ENCODE data around the gene PRSS53. TPM values are rescaled to one million over a fixed set of nuclear protein-coding genes. Genes with fewer than 3 reads are reported as not detected.

PRSS53 gene
- total RNA-seq, 2 experiments from 2014 or later: 3.4 to 5.3 TPM

DNA sequence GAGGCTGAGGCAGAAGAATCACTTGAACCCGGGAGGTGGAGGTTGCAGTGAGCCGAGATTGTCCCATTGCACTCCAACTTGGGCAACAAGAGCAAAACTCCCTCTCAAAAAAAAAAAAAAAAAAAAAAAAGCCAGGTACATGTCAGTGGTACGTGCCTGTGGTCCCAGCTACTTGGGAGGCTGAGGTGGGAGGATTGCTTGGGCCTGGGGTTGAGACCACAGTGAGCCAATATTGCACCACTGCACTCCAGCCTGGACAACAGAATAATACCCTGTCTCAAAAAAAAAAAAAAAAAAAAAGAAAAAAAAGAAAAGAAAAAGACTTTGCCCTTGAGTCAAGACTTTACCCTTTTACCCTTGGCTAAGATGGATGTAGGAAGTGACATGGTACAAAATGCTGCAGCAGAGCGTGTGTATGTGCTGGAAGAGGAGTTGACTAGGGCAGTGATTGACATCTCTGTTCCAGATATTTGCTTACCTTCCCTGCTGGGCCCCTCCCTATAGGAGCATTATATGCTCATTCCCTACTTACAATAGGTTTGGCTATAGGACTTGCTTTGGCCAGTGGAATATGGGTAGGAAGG lies 44.8 kb downstream of the PRSS53 start:
- Mint-ChIP-seq H3K4me3 (no peak overlapping the region), H3K27me3 (no peaks in the 10 kb centered on the region), H3K27ac (no peak overlapping the region), H3K9me3 (no peaks in the 10 kb centered on the region), H3K36me3 (peaks cover 6% of the 10 kb centered on the region), H3K4me1 (ENCODE audit: low read depth) (no peaks in the 10 kb centered on the region)
- no peak for DNase-seq
- ChIA-PET CTCF (no interaction called here), POLR2A (no interaction called here)
- intact Hi-C loops (cut with micrococcal nuclease): no loop called here

DNA sequence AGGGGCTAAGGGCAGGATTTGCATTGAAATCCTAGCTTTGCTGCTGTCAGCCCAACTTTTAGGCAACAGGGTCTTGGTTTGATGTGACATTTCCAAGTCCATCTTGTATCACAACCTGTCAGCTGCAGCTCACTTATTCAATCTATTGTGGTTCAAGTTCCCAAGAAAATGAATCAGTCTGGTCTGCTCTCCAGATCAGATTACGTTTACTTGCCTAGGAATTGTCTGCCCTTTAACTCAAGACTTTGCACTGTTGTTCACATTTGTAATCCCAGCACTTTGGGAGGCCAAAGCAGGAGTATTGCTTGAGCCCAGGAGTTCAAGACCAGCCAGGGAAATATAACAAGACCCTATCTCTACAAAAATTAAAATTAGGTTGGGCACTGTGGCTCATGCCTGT lies 45.4 kb downstream of the PRSS53 start:
- POLR2A ChIA-PET: no interaction called here
- peaks cover 6% of the 10 kb centered on the region for H3K36me3 Mint-ChIP-seq

DNA sequence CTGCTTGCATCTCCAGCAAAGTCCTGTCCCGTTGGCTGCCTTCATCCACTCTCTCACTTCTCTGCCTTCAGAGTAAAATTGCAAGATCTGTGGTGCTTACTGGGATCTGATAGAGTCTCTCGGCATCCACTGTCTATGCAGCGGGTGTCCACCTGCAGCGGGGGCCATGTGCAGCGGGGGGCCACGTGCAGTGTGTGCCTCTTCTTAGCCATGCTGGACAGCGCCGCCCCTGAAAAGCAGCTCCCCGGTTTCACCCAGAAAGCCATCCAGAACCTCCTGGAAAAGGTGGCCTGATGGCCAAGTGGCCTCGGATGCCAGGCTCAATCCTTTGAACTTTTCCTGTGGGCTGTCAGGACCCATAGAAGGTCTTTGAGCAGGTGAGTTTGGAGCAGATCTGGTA lies 45.9 kb downstream of the PRSS53 start:
- CTCF ChIA-PET: no interaction called here
- H3K27ac Mint-ChIP-seq: no peak overlapping the region
- H3K27me3 Mint-ChIP-seq: no peaks in the 10 kb centered on the region
- POLR2A ChIA-PET: no interaction called here
- DNase-seq: no peak
- H3K4me1 Mint-ChIP-seq (ENCODE audit: low read depth): no peaks in the 10 kb centered on the region
- peaks cover 6% of the 10 kb centered on the region for H3K36me3 Mint-ChIP-seq
- intact Hi-C loops (cut with micrococcal nuclease): no loop called here
- no peaks in the 10 kb centered on the region for H3K9me3 Mint-ChIP-seq
- H3K4me3 Mint-ChIP-seq: no peak overlapping the region

More for the DNA sequence above, 45.4 kb downstream of the PRSS53 start:
- Mint-ChIP-seq H3K27ac (no peak overlapping the region), H3K9me3 (no peaks in the 10 kb centered on the region), H3K4me3 (no peak overlapping the region), H3K27me3 (no peaks in the 10 kb centered on the region), H3K4me1 (ENCODE audit: low read depth) (no peaks in the 10 kb centered on the region)
- intact Hi-C loops (cut with micrococcal nuclease): no loop called here
- CTCF ChIA-PET: no interaction called here
- no peak for DNase-seq

DNA sequence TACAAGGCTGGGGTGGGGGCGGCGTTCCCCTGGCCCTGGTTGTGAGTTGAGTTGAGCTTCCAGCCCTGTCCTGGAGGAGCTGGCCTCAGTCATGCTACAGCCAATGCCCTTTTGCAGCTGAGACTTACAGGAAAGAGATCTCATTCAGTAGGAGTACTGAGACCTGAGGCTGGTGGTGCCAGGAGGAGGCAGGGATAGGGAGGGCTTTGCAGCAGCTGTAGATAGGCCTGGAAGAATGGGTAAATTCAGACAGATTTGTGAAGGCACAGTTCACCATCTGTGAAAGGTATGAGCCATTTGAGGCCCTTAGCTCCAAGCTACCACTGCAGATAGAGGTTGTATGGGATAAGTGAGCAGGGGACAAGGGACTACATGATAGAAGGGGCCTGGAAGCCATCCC lies 49.8 kb downstream of the PRSS53 start:
- POLR2A ChIA-PET: no interaction called here
- peaks cover 12% of the 10 kb centered on the region for H3K36me3 Mint-ChIP-seq
- no peak overlapping the region for H3K27ac Mint-ChIP-seq
- intact Hi-C loops (cut with micrococcal nuclease): no loop called here
- no peaks in the 10 kb centered on the region for H3K9me3 Mint-ChIP-seq
- no peak overlapping the region for H3K4me3 Mint-ChIP-seq
- peaks cover 7% of the 10 kb centered on the region for H3K4me1 Mint-ChIP-seq (ENCODE audit: low read depth)
- no peaks in the 10 kb centered on the region for H3K27me3 Mint-ChIP-seq
- no peak for DNase-seq
- CTCF ChIA-PET: no interaction called here

DNA sequence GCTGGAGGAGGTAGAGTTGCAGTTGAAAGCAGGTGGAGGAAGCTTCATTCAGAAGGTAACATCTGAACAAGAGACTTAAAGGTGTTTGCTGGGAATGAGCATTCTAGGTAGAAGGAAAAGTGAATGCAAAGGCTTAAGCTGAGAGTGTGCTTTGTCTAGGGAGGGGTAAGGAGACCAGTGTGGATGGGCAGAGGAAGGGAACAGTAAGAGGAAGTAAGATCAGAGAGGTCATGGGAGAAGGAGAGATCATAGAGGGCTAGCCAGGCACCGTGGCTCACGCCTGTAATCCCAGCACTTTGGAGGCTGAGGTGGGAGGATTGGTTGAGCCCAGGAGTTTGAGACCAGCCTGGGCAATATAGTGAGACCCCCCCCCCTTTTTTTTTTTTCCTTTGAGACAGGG lies 52.1 kb downstream of the PRSS53 start:
- H3K4me3 Mint-ChIP-seq: no peak overlapping the region
- ChIA-PET CTCF (interaction anchor here (1.1 kb wide), 1 partner anchor 106 kb away, joined by 3 read pairs; no protein-coding TSS in a partner anchor), POLR2A (no interaction called here)
- H3K36me3 Mint-ChIP-seq: peaks cover 13% of the 10 kb centered on the region
- H3K27ac Mint-ChIP-seq: no peak overlapping the region
- no peak for DNase-seq
- peaks cover 15% of the 10 kb centered on the region for H3K4me1 Mint-ChIP-seq (ENCODE audit: low read depth)
- intact Hi-C loops (cut with micrococcal nuclease): no loop called here
- no peaks in the 10 kb centered on the region for H3K9me3 Mint-ChIP-seq
- no peaks in the 10 kb centered on the region for H3K27me3 Mint-ChIP-seq

DNA sequence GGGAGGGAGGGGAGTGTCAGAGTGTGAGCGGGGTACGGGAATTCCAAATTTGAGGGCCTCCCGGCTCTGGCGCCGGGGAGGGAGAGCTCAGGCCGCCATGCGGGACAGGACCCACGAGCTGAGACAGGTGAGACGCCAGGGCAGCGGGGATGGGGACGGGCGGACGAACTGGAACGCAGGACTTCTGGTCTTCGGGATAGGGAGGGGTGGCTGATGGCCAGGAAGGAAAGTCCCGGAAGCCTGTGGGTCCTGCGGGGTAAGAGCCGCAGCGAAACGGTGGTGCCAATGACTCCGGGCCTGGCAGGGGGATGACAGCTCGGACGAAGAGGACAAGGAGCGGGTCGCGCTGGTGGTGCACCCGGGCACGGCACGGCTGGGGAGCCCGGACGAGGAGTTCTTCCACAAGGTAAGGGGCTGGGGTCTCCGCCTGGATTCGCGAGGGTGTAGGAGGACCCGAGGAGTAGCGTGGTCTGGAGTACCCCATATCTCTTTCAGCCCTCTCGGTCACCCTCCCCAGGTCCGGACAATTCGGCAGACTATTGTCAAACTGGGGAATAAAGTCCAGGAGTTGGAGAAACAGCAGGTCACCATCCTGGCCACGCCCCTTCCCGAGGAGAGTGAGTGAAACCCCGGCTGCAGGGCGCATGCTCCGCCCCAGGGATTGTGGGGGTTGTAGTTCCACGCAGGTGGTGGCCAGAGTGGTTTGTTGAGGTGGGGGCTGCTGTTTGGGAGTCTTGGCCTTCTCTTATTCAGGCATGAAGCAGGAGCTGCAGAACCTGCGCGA lies 54.8 kb downstream of the PRSS53 start:
- peaks cover 9% of the 10 kb centered on the region for H3K36me3 Mint-ChIP-seq
- peaks cover 16% of the 10 kb centered on the region for H3K4me1 Mint-ChIP-seq (ENCODE audit: low read depth)
- H3K27ac Mint-ChIP-seq: peak overlapping the region; percentile 93
- no peaks in the 10 kb centered on the region for H3K27me3 Mint-ChIP-seq
- peak overlapping the region; percentile 95 for H3K4me3 Mint-ChIP-seq
- peak; percentile 92 for DNase-seq
- ChIA-PET CTCF (interaction anchor here (1.0 to 1.6 kb wide), 3 partner anchors 34 to 93 kb away, joined by 3 to 7 read pairs (median 4); partner anchors contain the start of gene HSD3B7), POLR2A (interaction anchor here (0.5 to 1.0 kb wide), 2 partner anchors 11 to 40 kb away, joined by 4 to 5 read pairs; partner anchors contain the start of genes ZNF646 and ZNF668)
- no peaks in the 10 kb centered on the region for H3K9me3 Mint-ChIP-seq
- intact Hi-C loops (cut with micrococcal nuclease): loop anchor here (1.0 to 5.0 kb wide), 6 partner anchors 37 to 287 kb away; partner anchors contain the start of genes BCKDK, PHKG2, SETD1A and ZNF646

Other genes with a start within 250 kb of the PRSS53 start
- gene BCL7C, start 194.9 kb downstream of the PRSS53 start, total RNA-seq: 10 to 100 TPM; 25.6 to 25.7 TPM
- under 1 TPM; 0.22 to 0.43 TPM for gene CTF1, start 192.3 kb downstream of the PRSS53 start, total RNA-seq
- gene FBXL19, start 165.4 kb downstream of the PRSS53 start, total RNA-seq: 10 to 100 TPM; 21.0 to 22.2 TPM
- 1 to 10 TPM; 9.6 to 9.7 TPM for gene ORAI3, start 139.9 kb downstream of the PRSS53 start, total RNA-seq
- gene SETD1A, start 131.2 kb downstream of the PRSS53 start, total RNA-seq: 10 to 100 TPM; 16.4 to 17.4 TPM
- 1 to 10 TPM; 2.2 TPM for gene HSD3B7, start 103.7 kb downstream of the PRSS53 start, total RNA-seq
- 1 to 10 TPM in 1 of 2 experiments, under 1 TPM in 1; 0.92 to 1.0 TPM for gene STX1B, start 78.3 kb downstream of the PRSS53 start, total RNA-seq
- gene STX4, start 55.4 kb downstream of the PRSS53 start, total RNA-seq: 10 to 100 TPM; 46.7 to 46.8 TPM
- gene ZNF668, start 14.7 kb downstream of the PRSS53 start, total RNA-seq: 10 to 100 TPM; 11.4 to 13.3 TPM
- 10 to 100 TPM; 18.6 to 19.9 TPM for gene ZNF646, start 14.5 kb downstream of the PRSS53 start, total RNA-seq
- gene VKORC1, start 5.9 kb upstream of the PRSS53 start, total RNA-seq: 10 to 100 TPM; 67.3 to 72.3 TPM
- 10 to 100 TPM; 38.5 to 40.5 TPM for gene BCKDK, start 19.4 kb upstream of the PRSS53 start, total RNA-seq
- 10 to 100 TPM; 48.8 to 49.6 TPM for gene KAT8, start 28.7 kb upstream of the PRSS53 start, total RNA-seq
- not detected for gene PRSS8, start 46.8 kb upstream of the PRSS53 start, total RNA-seq
- gene PRSS36, start 61.1 kb upstream of the PRSS53 start, total RNA-seq: under 1 TPM in 1 of 2 experiments, not detected in 1; 0.24 TPM
- gene FUS, start 91.2 kb upstream of the PRSS53 start, total RNA-seq: 100 to 1,000 TPM; 459 to 489 TPM
- 10 to 100 TPM; 13.6 to 14.6 TPM for gene PYCARD, start 113.8 kb upstream of the PRSS53 start, total RNA-seq
- gene TRIM72, start 125.2 kb upstream of the PRSS53 start, total RNA-seq: not detected
- gene PYDC1, start 128.2 kb upstream of the PRSS53 start, total RNA-seq: not detected
- 1 to 10 TPM; 4.1 to 5.0 TPM for gene ITGAM, start 171.0 kb upstream of the PRSS53 start, total RNA-seq